ENCODE results near the gene RTN4R.
A peak's percentile ranks its signal among the peaks of the same experiment; 100 is the strongest.

Gene RTN4R

DNA sequence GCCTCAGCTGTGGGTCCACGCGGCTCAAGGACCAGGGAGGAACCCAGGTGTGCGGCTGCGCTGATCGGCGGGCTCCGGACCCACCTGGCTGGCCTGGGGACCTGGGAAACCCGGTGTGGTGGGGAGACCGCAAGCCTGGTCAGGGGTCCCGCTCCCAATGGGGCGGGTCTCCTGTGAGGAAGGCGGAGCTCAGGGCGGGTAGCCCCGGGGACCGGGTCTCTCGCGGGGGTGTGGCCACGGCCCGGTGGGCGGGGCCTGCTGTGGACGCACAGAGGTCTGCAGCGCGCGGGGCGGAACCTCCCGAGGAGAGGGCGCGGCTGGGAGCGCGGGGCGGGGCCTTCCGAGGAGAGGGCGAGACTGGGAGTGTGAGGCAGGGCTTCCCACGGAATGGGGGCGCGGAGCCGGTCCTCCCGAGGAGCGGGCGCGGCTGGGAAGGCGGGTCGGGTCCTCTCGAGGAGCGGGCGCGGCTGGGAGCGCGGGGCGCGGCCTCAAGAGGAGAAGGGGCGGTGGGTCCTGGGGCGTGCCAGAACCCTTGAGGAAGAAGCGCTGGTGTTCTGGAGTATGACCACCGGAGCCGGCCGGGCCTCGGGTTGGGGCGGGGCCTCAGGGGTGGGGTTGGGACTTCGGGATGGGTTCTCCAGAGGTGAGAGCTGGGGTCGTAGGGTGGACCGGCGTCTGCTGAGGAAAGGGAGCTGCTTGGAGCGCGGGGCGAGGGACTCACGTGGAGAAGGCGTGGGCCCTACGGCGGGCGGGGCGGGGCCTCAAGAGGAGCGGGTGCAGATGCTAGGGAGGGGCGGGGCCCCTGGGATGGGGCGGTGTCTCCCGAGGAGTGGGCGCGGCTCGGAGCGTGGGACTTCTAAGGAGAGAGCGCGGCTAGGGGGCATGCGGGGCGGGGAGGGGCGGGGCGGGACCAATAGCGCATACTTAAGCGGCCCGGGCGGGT lies 31.0 kb upstream of the RTN4R start:
- TF ChIP-seq, protein P1, sequence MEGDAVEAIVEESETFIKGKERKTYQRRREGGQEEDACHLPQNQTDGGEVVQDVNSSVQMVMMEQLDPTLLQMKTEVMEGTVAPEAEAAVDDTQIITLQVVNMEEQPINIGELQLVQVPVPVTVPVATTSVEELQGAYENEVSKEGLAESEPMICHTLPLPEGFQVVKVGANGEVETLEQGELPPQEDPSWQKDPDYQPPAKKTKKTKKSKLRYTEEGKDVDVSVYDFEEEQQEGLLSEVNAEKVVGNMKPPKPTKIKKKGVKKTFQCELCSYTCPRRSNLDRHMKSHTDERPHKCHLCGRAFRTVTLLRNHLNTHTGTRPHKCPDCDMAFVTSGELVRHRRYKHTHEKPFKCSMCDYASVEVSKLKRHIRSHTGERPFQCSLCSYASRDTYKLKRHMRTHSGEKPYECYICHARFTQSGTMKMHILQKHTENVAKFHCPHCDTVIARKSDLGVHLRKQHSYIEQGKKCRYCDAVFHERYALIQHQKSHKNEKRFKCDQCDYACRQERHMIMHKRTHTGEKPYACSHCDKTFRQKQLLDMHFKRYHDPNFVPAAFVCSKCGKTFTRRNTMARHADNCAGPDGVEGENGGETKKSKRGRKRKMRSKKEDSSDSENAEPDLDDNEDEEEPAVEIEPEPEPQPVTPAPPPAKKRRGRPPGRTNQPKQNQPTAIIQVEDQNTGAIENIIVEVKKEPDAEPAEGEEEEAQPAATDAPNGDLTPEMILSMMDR (IDR thresholded peaks at IDR 0.05; ENCODE audit: low read depth, low read length), result no peak
- TF ChIP-seq MAX (IDR thresholded peaks at IDR 0.05; ENCODE audit: low read depth, low read length), result no peak
- peak; percentile 67 for DNase-seq (ENCODE audit: low read depth)
- H3K4me3 ChIP-seq (ENCODE audit: low read depth, low read length), result no peak overlapping the region

- no peak overlapping the region for H3K4me3 ChIP-seq (ENCODE audit: low read depth, low read length)
- DNase-seq (ENCODE audit: low read depth), result no peak
- TF ChIP-seq MYC (IDR thresholded peaks at IDR 0.05; ENCODE audit: low read depth, low read length), result no peak
- TF ChIP-seq POLR2A (IDR thresholded peaks at IDR 0.05; ENCODE audit: extremely low read depth, insufficient read length), result no peak
- TF ChIP-seq, protein P1 (IDR thresholded peaks at IDR 0.05; ENCODE audit: low read depth, low read length), result no peak
- no peak for TF ChIP-seq MAX (IDR thresholded peaks at IDR 0.05; ENCODE audit: low read depth, low read length)
Observed at GRCh38 chr22:20298110-20298802, 30.1 kb upstream of the RTN4R start.

- DNase-seq (ENCODE audit: low read depth), result no peak
- H3K4me3 ChIP-seq (ENCODE audit: low read depth, low read length), result no peak overlapping the region
Observed at GRCh38 chr22:20297414-20298109, 29.4 kb upstream of the RTN4R start.

GRCh38 chr22:20296598-20296997 lies 28.5 kb upstream of the RTN4R start:
- no peak overlapping the region for H3K4me3 ChIP-seq (ENCODE audit: low read depth, low read length)
- DNase-seq (ENCODE audit: low read depth), result no peak
- TF ChIP-seq MAX (IDR thresholded peaks at IDR 0.05; ENCODE audit: low read depth, low read length) (no peak), MYC (IDR thresholded peaks at IDR 0.05; ENCODE audit: low read depth, low read length) (no peak), POLR2A (IDR thresholded peaks at IDR 0.05; ENCODE audit: extremely low read depth, insufficient read length) (no peak)
- TF ChIP-seq, protein P1 (IDR thresholded peaks at IDR 0.05; ENCODE audit: low read depth, low read length), result no peak

More at GRCh38 chr22:20297414-20298109, 29.4 kb upstream of the RTN4R start:
- TF ChIP-seq, protein P1 (IDR thresholded peaks at IDR 0.05; ENCODE audit: low read depth, low read length), result no peak
- no peak for TF ChIP-seq MYC (IDR thresholded peaks at IDR 0.05; ENCODE audit: low read depth, low read length)
- no peak for TF ChIP-seq MAX (IDR thresholded peaks at IDR 0.05; ENCODE audit: low read depth, low read length)
- TF ChIP-seq POLR2A (IDR thresholded peaks at IDR 0.05; ENCODE audit: extremely low read depth, insufficient read length), result no peak

- TF ChIP-seq MAX (IDR thresholded peaks at IDR 0.05; ENCODE audit: low read depth, low read length) (no peak), MYC (IDR thresholded peaks at IDR 0.05; ENCODE audit: low read depth, low read length) (no peak), POLR2A (IDR thresholded peaks at IDR 0.05; ENCODE audit: extremely low read depth, insufficient read length) (no peak)
- TF ChIP-seq, protein P1 (IDR thresholded peaks at IDR 0.05; ENCODE audit: low read depth, low read length), result no peak
- no peak for DNase-seq (ENCODE audit: low read depth)
- no peak overlapping the region for H3K4me3 ChIP-seq (ENCODE audit: low read depth, low read length)
Observed at GRCh38 chr22:20295262-20296064, 27.3 kb upstream of the RTN4R start.

All from NB4 (cell line).